HG02763 (cell line): ENCODE results near the gene TMEM178B.
"Not testable (repeated sequence)": the region's sequence is repeated elsewhere in the genome, so short reads cannot be mapped to it uniquely, and the experiment has no call there.

Experiments used
- ATAC-seq: cut with Tn5 transposase; IDR thresholded peaks from one replicate; pipeline ENCODE4 v1.9.1; 2021; ENCODE audit warnings: mild to moderate bottlenecking, moderate library complexity; ENCODE audit not compliant: unreplicated experiment

TMEM178B gene

GRCh38 chr7:141370650-141371049, 296.8 kb downstream of the TMEM178B start:
- ATAC-seq: no peak

- no peak for ATAC-seq
Observed at GRCh38 chr7:141374425-141374824, 300.6 kb downstream of the TMEM178B start.

- no peak for ATAC-seq
Observed at GRCh38 chr7:141375442-141375841, 301.6 kb downstream of the TMEM178B start.

GRCh38 chr7:141377906-141378305, 304.0 kb downstream of the TMEM178B start:
- ATAC-seq: no peak

GRCh38 chr7:141378405-141378804, 304.5 kb downstream of the TMEM178B start:
- no peak for ATAC-seq

- no peak for ATAC-seq
Observed at GRCh38 chr7:141381794-141382427, 308.0 kb downstream of the TMEM178B start.

- not testable (repeated sequence) for ATAC-seq
Observed at GRCh38 chr7:141383356-141383755, 309.5 kb downstream of the TMEM178B start.

- ATAC-seq: no peak
Observed at GRCh38 chr7:141386881-141387280, 313.0 kb downstream of the TMEM178B start.

GRCh38 chr7:141387521-141388217, 313.8 kb downstream of the TMEM178B start:
- ATAC-seq: no peak

GRCh38 chr7:141389140-141389796, 315.4 kb downstream of the TMEM178B start:
- no peak for ATAC-seq

GRCh38 chr7:141390339-141390738, 316.5 kb downstream of the TMEM178B start:
- ATAC-seq: no peak

- no peak for ATAC-seq
Observed at GRCh38 chr7:141393056-141393455, 319.2 kb downstream of the TMEM178B start.

- ATAC-seq: no peak
Observed at GRCh38 chr7:141397236-141398163, 323.6 kb downstream of the TMEM178B start.

GRCh38 chr7:141400356-141400755, 326.5 kb downstream of the TMEM178B start:
- no peak for ATAC-seq

- no peak for ATAC-seq
Observed at GRCh38 chr7:141402277-141402996, 328.6 kb downstream of the TMEM178B start.

GRCh38 chr7:141403846-141404245, 330.0 kb downstream of the TMEM178B start:
- ATAC-seq: not testable (repeated sequence)

- no peak for ATAC-seq
Observed at GRCh38 chr7:141406347-141406746, 332.5 kb downstream of the TMEM178B start.

GRCh38 chr7:141407893-141408292, 334.0 kb downstream of the TMEM178B start:
- no peak for ATAC-seq

GRCh38 chr7:141408440-141408839, 334.6 kb downstream of the TMEM178B start:
- no peak for ATAC-seq

- ATAC-seq: no peak
Observed at GRCh38 chr7:141409219-141409618, 335.4 kb downstream of the TMEM178B start.
